ENCODE results near the gene HOXD9. TPM values are rescaled to one million over a fixed set of nuclear protein-coding genes. Genes with fewer than 3 reads are reported as not detected.

The HOXD9 gene
- total RNA-seq, 2 donors from 2014 or later: 1.4 to 5.8 TPM

- intact Hi-C loops (cut with DNase I, micrococcal nuclease): loop anchor here in 1 of 2 donors (5.0 kb wide), 1 partner anchor 397 kb away; no protein-coding TSS in a partner anchor
- DNase-seq: no peak
- ATAC-seq: no peak
Observed at GRCh38 chr2:176084611-176085119, 37.9 kb upstream of the HOXD9 start.

DNA sequence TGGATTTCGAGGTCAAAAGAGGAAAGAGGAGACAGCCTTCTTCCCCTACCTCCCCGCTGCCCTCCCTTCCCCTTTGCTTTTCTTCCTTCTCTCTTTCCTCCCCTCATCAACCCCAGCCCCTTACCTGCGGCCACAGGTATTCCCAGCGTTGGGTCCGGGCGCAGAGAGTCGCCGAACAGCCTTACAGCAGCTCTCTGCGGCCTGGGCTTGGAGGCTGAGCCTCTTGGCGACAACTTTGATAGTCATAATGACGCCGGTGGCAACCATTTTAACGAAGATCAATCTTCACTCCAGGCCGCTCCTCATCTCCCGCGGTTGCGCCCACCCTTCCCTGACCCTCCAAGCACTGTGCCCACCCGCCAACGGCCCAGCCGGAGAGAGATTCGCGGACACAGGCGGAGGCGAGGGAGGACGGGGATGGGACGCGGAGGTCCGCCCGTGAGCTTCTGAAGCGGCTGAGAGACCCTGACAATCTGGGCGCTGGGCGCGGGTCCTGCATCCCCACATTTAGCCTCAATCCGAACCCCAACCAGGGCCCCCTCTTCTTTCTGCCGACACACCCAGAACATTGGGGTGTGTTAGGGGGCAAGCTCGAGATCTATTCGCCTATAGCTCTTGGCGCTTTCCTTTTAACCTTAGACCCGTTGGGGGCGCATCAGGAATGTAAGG, 37.3 kb upstream of the HOXD9 start:
- ATAC-seq: no peak
- no peak for DNase-seq
- intact Hi-C loops (cut with DNase I, micrococcal nuclease): no loop called here

DNA sequence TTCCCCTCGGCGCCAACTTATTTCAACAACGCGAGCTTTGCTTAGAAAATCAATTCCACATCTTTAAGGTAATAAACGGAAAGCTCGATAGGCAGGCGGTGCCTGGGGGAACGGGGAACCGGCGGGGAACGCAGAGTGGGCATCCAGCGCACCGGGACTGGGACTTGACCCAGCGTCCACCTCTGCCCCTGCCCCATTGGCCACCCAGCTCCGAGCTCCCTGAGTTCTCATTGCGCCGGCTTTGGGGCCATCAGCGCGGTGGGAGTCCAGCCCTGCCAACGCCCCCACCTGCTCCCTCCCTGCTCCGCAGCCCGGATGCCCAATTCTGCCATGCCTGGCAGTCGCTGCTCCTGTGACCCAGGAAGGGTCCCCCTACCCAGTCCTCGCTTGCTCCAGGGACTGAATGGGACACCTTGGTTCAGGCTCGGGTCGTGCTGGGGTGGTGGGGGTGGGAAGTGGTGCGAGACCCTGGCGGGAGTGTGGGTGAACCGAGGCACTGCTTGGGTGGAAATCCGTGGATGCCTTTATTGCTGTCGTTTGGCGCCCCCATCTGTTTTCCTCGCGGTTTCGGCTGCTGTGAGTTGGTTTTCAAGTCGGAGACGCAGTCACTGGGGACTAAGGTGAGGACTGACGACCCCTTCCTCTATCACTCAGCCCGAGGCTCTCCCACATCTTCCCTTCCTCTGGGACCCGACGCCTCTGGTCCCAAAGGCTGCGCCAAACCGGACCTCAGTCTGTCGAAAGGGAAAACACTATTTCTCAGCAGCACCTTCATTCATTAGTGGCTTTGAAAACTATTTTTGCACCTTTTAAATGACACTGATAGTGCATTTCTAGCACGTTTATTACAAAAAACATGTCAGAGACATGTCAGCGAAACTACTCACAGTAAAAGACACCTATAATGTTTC, 36.4 kb upstream of the HOXD9 start:
- intact Hi-C loops (cut with DNase I, micrococcal nuclease): no loop called here
- ATAC-seq (peak; percentile 34), DNase-seq (no peak)

DNA sequence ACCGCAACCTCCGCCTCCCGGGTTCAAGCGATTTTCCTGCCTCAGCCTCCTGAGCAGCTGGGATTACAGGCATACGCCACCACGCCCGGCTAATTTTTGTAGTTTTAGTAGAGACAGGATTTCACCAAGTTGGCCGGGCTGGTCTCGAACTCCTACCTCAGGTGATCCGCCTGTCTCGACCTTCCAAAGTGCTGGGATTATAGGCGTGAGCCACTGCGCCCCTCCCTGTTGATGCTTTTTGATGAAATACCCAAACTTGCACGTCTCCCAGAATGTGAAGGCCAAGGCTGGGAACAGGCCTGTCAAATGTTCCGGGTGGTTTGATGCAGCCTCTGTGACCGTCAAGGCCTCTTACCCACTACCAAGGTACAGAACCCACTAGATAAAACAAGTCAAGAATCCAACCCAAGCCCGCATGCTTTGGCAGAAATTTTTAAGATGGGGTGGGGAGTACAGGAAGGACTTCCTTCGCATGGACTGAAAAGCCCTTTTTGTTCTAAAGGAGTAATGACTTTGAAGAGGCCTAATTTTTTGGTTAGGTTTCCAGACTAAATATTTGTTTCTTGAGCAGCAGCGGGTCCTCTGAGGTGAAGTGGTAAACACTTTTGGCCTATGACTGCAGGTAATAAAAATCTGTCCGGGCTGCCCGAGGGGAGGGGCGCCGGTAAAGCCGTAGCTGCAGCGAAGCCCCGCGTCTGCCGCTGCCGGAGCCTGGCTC, 35.0 kb upstream of the HOXD9 start:
- DNase-seq (no peak), ATAC-seq (no peak)
- intact Hi-C loops (cut with DNase I, micrococcal nuclease): no loop called here

GRCh38 chr2:176088048-176088936, 34.2 kb upstream of the HOXD9 start:
- DNase-seq (peak in 1 of 2 donors; percentile 72), ATAC-seq (peak; percentile 87)
- intact Hi-C loops (cut with DNase I, micrococcal nuclease): no loop called here

- intact Hi-C loops (cut with DNase I, micrococcal nuclease): no loop called here
- no peak for ATAC-seq
Observed at GRCh38 chr2:176088937-176089842, 33.3 kb upstream of the HOXD9 start.

DNA sequence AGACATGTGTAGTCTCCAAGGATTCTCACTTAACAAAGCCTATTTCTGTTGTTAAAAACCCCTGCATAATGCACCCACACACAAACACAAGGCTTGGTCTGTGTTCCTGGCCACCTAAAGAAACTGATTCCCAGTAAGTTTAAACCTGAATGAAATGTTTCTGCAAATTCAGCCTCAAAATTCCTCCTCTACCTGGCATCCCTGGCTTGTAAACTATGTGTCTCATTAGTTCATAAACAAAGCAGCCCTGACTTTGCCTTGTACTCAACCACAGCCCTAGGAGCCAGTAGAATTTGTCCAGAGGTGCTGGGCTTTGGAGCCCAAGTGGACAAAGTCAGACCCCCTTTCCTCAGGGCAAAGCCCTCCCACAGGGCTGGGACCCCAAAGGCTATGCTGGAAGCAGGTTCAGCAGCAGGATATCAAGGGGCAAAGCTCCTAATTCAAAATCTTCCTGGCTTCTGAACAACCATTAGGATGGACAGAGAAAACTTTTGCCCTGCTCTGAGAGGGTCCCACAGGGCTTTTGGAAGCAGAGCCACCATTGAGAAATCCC, 32.6 kb upstream of the HOXD9 start:
- intact Hi-C loops (cut with DNase I, micrococcal nuclease): loop anchor here in 1 of 2 donors (10.0 kb wide), 1 partner anchor 405 kb away; no protein-coding TSS in a partner anchor
- ATAC-seq: no peak

More at GRCh38 chr2:176088937-176089842, 33.3 kb upstream of the HOXD9 start:
- DNase-seq: no peak

GRCh38 chr2:176090862-176091261, 31.7 kb upstream of the HOXD9 start:
- ATAC-seq: no peak
- intact Hi-C loops (cut with DNase I, micrococcal nuclease): loop anchor here in 1 of 2 donors (10.0 kb wide), 1 partner anchor 406 kb away; no protein-coding TSS in a partner anchor
- DNase-seq: no peak

More for the DNA sequence above, 32.6 kb upstream of the HOXD9 start:
- DNase-seq: no peak

GRCh38 chr2:176091329-176092258, 30.9 kb upstream of the HOXD9 start:
- intact Hi-C loops (cut with DNase I, micrococcal nuclease): loop anchor here in 1 of 2 donors (10.0 kb wide), 1 partner anchor 407 kb away; no protein-coding TSS in a partner anchor
- ATAC-seq: no peak
- no peak for DNase-seq

DNA sequence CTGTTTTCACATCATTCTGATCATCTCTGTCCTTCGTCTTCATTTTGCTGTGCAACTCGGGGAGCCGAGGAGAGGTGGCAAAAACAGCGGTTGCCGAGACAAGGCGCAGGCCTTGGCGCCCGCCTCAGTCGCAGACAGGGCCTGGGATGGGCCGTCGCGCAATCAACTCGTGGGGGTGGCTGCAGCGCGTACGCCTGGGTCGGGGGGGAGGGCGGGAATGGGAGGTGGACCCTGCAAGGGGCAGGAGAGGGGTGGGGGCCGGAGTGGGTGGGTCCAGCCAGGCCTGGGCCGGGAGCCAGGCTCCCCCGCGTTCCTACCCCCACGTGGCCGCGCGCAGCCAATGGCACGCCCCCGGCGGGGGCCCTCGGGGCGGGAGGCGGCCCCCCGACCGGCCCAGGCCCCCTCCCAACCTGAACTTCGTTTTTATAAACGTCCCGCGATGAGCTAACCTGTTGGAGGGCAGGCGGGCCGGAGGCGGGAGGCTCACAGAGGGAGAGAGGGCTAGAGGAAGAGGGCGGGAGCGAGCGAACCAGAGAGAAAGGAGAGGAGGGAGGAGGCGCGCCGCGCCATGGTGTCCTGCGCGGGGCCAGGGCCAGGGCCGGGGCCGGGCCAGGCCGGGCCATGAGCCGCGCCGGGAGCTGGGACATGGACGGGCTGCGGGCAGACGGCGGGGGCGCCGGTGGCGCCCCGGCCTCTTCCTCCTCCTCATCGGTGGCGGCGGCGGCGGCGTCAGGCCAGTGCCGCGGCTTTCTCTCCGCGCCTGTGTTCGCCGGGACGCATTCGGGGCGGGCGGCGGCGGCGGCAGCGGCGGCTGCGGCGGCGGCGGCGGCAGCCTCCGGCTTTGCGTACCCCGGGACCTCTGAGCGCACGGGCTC, 30.0 kb upstream of the HOXD9 start, which contains the start of gene HOXD13:
Gene HOXD13, plus strand, starts transcription at position 452 of the 875 bp plus-strand sequence. Its CDS starts 170 bp downstream, at position 622.
- ATAC-seq: peak; percentile 36
- peak in 1 of 2 donors; percentile 61 for DNase-seq
- intact Hi-C loops (cut with DNase I, micrococcal nuclease): loop anchor here in 1 of 2 donors (10.0 kb wide), 1 partner anchor 408 kb away; no protein-coding TSS in a partner anchor

GRCh38 chr2:176093145-176093897, 29.2 kb upstream of the HOXD9 start:
- DNase-seq (no peak), ATAC-seq (peak; percentile 24)
- intact Hi-C loops (cut with DNase I, micrococcal nuclease): loop anchor here in 1 of 2 donors (10.0 kb wide), 1 partner anchor 409 kb away; no protein-coding TSS in a partner anchor

- ATAC-seq (no peak), DNase-seq (no peak)
- intact Hi-C loops (cut with DNase I, micrococcal nuclease): loop anchor here in 1 of 2 donors (10.0 kb wide), 1 partner anchor 409 kb away; no protein-coding TSS in a partner anchor
Observed at GRCh38 chr2:176093898-176094249, 28.6 kb upstream of the HOXD9 start.

DNA sequence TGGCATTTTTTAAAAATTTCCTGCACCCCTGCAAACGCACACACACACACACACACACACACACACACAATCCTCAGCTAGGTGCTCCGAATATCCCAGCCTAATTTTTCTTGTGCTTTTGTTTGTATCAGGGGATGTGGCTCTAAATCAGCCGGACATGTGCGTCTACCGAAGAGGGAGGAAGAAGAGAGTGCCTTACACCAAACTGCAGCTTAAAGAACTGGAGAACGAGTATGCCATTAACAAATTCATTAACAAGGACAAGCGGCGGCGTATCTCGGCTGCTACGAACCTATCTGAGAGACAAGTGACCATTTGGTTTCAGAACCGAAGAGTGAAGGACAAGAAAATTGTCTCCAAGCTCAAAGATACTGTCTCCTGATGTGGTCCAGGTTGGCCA, 28.2 kb upstream of the HOXD9 start:
- intact Hi-C loops (cut with DNase I, micrococcal nuclease): loop anchor here in 1 of 2 donors (10.0 kb wide), 1 partner anchor 410 kb away; no protein-coding TSS in a partner anchor
- DNase-seq (no peak), ATAC-seq (no peak)

All from left colon (tissue), 2 donors.